SK-N-MC (cell line): ENCODE data around the gene TPRA1.

Experiments used
- DNase-seq: peaks from one replicate; pipeline ENCODE4 v3.0.0-alpha.2; 2011; ENCODE audit warnings: low read depth, low spot score
- H3K27ac ChIP-seq: fragments of 200-600 bp; sonication (generic); 2 replicates; pipeline ENCODE4 v1.5.1; 2016; ENCODE audit warnings: mixed run types
- H3K36me3 ChIP-seq: fragments of 200-600 bp; sonication (generic); 2 replicates; pipeline ENCODE4 v1.6.1; 2017; ENCODE audit warnings: antibody characterized with exemption, low read length, mixed read lengths; ENCODE audit not compliant: insufficient read depth
- H3K4me3 ChIP-seq: fragments of 200-600 bp; sonication (generic); 2 replicates; pipeline ENCODE4 v1.5.1; 2016
- H3K9ac ChIP-seq: fragments of 200-600 bp; sonication (generic); 2 replicates; pipeline ENCODE4 v1.8.0; 2017; ENCODE audit warnings: mixed run types, mixed read lengths; ENCODE audit not compliant: insufficient read length
- H3K9me3 ChIP-seq: fragments of 200-600 bp; sonication (generic); 2 replicates; pipeline ENCODE4 v1.6.1; 2017; ENCODE audit warnings: low read depth, mild to moderate bottlenecking, antibody characterized with exemption, low read length, moderate library complexity, mixed read lengths
- EZH2 ChIP-seq: fragments of 200-600 bp; sonication (generic); IDR thresholded peaks from one replicate; pipeline ENCODE4 v1.6.1; 2017; ENCODE audit warnings: antibody characterized with exemption
- FOXP2 ChIP-seq: optimal IDR thresholded peaks from 2 replicates; pipeline ENCODE3; 2011; ENCODE audit warnings: mild to moderate bottlenecking, moderate library complexity; ENCODE audit not compliant: insufficient read depth; ENCODE audit errors: extremely low read length, control extremely low read depth
- POLR2AphosphoS5 ChIP-seq: IDR thresholded peaks from 2 replicates; pipeline ENCODE4 v1.6.1; 2012; ENCODE audit warnings: mild to moderate bottlenecking, low read depth, low read length, borderline replicate concordance

The TPRA1 gene

GRCh38 chr3:127566833-127567232 is 23.7 kb downstream of the TPRA1 start:
- no peak for TF ChIP-seq POLR2AphosphoS5
- TF ChIP-seq EZH2 = no peak
- no peak for TF ChIP-seq FOXP2
- H3K4me3 ChIP-seq = no peak overlapping the region
- H3K27ac ChIP-seq = no peak overlapping the region
- H3K9me3 ChIP-seq = no peaks in the 10 kb centered on the region
- no peaks in the 10 kb centered on the region for H3K36me3 ChIP-seq
- DNase-seq = no peak
- no peak overlapping the region for H3K9ac ChIP-seq

GRCh38 chr3:127565711-127566110 is 24.8 kb downstream of the TPRA1 start:
- TF ChIP-seq EZH2 = no peak
- no peak for TF ChIP-seq FOXP2
- TF ChIP-seq POLR2AphosphoS5 = no peak
- Histone ChIP-seq H3K9ac (no peak overlapping the region), H3K27ac (no peak overlapping the region), H3K9me3 (no peaks in the 10 kb centered on the region), H3K4me3 (no peak overlapping the region), H3K36me3 (no peaks in the 10 kb centered on the region)
- no peak for DNase-seq

- H3K36me3 ChIP-seq = no peaks in the 10 kb centered on the region
- no peak overlapping the region for H3K9ac ChIP-seq
- H3K27ac ChIP-seq = peak overlapping the region; percentile 33; the same call in 1 of the 2 replicates
- H3K9me3 ChIP-seq = peaks cover 2% of the 10 kb centered on the region; the same call in 1 of the 2 replicates
- no peak for TF ChIP-seq FOXP2
- TF ChIP-seq EZH2 = no peak
- TF ChIP-seq POLR2AphosphoS5 = no peak
- DNase-seq = peak; percentile 50
- H3K4me3 ChIP-seq = peak overlapping the region; percentile 33
Measured at GRCh38 chr3:127560051-127560787, 30.3 kb downstream of the TPRA1 start.

GRCh38 chr3:127556565-127556964 is 34.0 kb downstream of the TPRA1 start:
- DNase-seq = no peak
- Histone ChIP-seq H3K9ac (no peak overlapping the region), H3K36me3 (no peaks in the 10 kb centered on the region), H3K9me3 (peaks cover 2% of the 10 kb centered on the region; the same call in 1 of the 2 replicates), H3K27ac (no peak overlapping the region), H3K4me3 (no peak overlapping the region)
- TF ChIP-seq POLR2AphosphoS5 = no peak

- Histone ChIP-seq H3K9me3 (peaks cover 2% of the 10 kb centered on the region; the same call in 1 of the 2 replicates), H3K27ac (no peak overlapping the region), H3K36me3 (no peaks in the 10 kb centered on the region), H3K9ac (no peak overlapping the region), H3K4me3 (no peak overlapping the region)
- TF ChIP-seq EZH2 = no peak
- TF ChIP-seq FOXP2 = no peak
- no peak for TF ChIP-seq POLR2AphosphoS5
- no peak for DNase-seq
Measured at GRCh38 chr3:127555108-127555507, 35.4 kb downstream of the TPRA1 start.

GRCh38 chr3:127552038-127552437 is 38.5 kb downstream of the TPRA1 start:
- no peak for TF ChIP-seq EZH2
- H3K9me3 ChIP-seq = no peaks in the 10 kb centered on the region
- H3K27ac ChIP-seq = no peak overlapping the region
- DNase-seq = no peak
- no peak overlapping the region for H3K9ac ChIP-seq
- no peaks in the 10 kb centered on the region for H3K36me3 ChIP-seq
- no peak overlapping the region for H3K4me3 ChIP-seq

GRCh38 chr3:127551178-127551577 is 39.4 kb downstream of the TPRA1 start:
- no peaks in the 10 kb centered on the region for H3K9me3 ChIP-seq
- no peak for DNase-seq
- no peak overlapping the region for H3K4me3 ChIP-seq
- TF ChIP-seq POLR2AphosphoS5 (no peak), EZH2 (no peak), FOXP2 (no peak)
- no peak overlapping the region for H3K27ac ChIP-seq
- H3K9ac ChIP-seq = no peak overlapping the region
- no peaks in the 10 kb centered on the region for H3K36me3 ChIP-seq

- H3K9me3 ChIP-seq = no peaks in the 10 kb centered on the region
- DNase-seq = no peak
- TF ChIP-seq POLR2AphosphoS5 (no peak), EZH2 (no peak), FOXP2 (no peak)
- H3K36me3 ChIP-seq = no peaks in the 10 kb centered on the region
- no peak overlapping the region for H3K4me3 ChIP-seq
- no peak overlapping the region for H3K9ac ChIP-seq
- H3K27ac ChIP-seq = no peak overlapping the region
Measured at GRCh38 chr3:127550468-127551157, 39.9 kb downstream of the TPRA1 start.
